ENCODE results near the gene RANBP2. TPM values are rescaled to one million over a fixed set of nuclear protein-coding genes. Genes with fewer than 3 reads are reported as not detected.

Gene RANBP2
- polyA plus RNA-seq, 5 donors, result 36.8 to 69.7 (median 60.8) TPM

- DNase-seq, result no peak
Observed at GRCh38 chr2:108834620-108835019, 115.3 kb downstream of the RANBP2 start.

- DNase-seq, result no peak
Observed at GRCh38 chr2:108835040-108835439, 115.8 kb downstream of the RANBP2 start.

Other genes with a start within 250 kb of the RANBP2 start
- gene LIMS1, start 185.0 kb upstream of the RANBP2 start, polyA plus RNA-seq (ENCODE audit: insufficient read depth in 1 of 5, insufficient read length in 5 of 5, low replicate concordance in 1 of 5), result 10 to 100 TPM; 47.1 to 79.7 (median 66.3) TPM
- gene CCDC138, start 67.3 kb downstream of the RANBP2 start, polyA plus RNA-seq (ENCODE audit: insufficient read depth in 1 of 5, insufficient read length in 5 of 5, low replicate concordance in 1 of 5), result 10 to 100 TPM; 13.5 to 21.1 (median 19.8) TPM